Gastrocnemius medialis (tissue), 4 donors: ENCODE results near the gene AKTIP.

Experiments used
- CTCF ChIP-seq, 5 experiments: fragments of 450-650 bp in 3 of 5; fragments of 200-600 bp in 2 of 5; sonication (generic) in 2 of 5; IDR thresholded peaks in 4 of 5; conservative IDR thresholded peaks in 1 of 5; 1 replicate in 4 of 5; 2 replicates in 1 of 5; pipeline ENCODE4 v1.5.1; 2016 to 2019; ENCODE audit warnings: antibody characterized with exemption in 5 of 5, mild to moderate bottlenecking in 3 of 5, moderate library complexity in 3 of 5
- POLR2A ChIP-seq, 2 donors: fragments of 450-650 bp; IDR thresholded peaks; one replicate each; pipeline ENCODE4 v1.6.1; 2017; ENCODE audit warnings: antibody characterized with exemption in 2 of 2, mild to moderate bottlenecking in 2 of 2, moderate library complexity in 2 of 2

GRCh38 chr16:53509906-53510703, 7.1 kb upstream of the AKTIP start:
- peak; percentile 82 to 97 (median 85) for TF ChIP-seq CTCF (IDR thresholded peaks at IDR 0.05 in 4 of 5, conservative IDR thresholded peaks at IDR 0.05 in 1 of 5)
- TF ChIP-seq POLR2A (IDR thresholded peaks at IDR 0.05), result peak in 1 of 2 donors; percentile 14
